ENCODE measurements around the gene STIL.

The STIL gene

DNA sequence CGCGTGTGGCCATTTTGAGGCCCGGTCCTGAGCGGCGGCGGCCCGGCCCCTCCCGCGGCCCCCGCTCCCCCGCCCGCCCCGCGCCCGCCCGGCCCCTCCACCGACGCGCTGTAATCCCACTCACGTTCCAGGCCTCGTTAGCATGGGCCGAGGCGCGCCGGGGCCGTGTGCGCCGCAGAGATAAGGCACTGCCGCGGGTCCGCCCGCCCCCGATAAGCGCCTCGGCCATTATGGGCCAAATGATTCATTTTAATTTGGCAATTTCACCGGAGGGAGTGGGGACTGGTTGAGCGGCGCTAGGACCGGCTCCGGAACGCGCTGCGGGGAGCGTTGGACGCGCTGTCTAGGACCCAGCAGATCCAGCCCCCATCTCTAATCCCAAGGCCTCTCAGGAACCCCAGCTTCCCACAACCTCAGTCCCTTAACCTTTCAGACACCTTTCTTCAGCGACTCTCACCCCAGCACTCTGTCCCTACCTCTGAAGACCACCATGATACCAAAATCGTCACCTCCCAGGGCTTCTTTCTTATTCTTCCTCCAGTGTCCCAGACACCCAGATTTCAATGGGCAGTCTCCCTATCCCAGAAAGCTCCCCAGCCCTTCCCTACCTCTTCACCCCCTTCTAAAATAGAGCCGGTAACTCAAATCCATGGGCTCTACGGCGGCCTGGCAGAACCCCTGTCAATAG lies 81.6 kb downstream of the STIL start, which contains the start of gene TAL1:
TSS of gene TAL1 (minus strand) at position 39 of the 688 bp plus-strand sequence. CDS start 6,337 bp downstream, outside the sequence.
- no peak for FAIRE-seq

DNA sequence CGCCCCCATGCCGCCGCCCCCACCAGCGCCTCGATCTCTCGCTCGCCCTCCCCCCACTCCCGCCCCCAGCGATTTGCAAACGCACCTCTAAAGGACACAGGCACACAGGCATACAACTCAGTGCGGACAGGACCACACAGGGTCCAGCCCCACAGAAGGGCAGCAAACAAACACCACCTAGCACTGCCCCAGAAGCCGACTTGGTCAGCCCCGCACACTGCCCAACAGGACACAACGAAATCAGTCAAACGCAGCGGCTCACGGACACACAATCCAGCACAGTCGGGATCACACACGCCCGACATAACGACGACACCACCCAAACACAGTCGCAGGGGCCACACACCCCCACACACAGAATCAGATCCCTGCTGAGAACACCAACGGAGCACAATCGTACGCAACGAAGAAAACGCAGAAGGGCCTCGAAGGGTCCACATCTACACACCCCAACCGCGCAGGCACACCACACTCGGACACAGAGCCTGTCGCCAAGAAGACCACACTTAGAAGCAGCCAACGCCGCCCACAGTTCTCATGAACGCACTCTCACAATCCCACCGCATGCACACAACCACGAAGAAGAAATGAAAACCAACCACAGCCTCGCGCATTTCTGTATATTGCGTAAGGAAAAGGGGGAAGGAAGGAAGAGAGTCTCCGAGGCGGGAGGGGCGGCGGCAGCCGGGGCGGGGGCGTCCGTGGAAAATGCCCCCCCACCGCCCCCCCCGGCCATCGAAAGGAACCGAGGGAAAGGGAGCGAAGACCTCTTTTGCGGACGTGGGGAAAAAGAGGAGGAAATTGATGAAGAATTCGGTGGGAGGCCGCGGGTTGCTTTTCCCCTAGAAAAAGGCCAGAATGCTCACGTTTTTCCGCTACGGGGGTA lies 82.4 kb downstream of the STIL start:
- no peak for FAIRE-seq

- FAIRE-seq = no peak
Measured at GRCh38 chr1:47230692-47231300, 83.2 kb downstream of the STIL start.

GRCh38 chr1:47229886-47230691 lies 83.9 kb downstream of the STIL start:
- no peak for FAIRE-seq

GRCh38 chr1:47229031-47229885 lies 84.7 kb downstream of the STIL start:
- FAIRE-seq = no peak

DNA sequence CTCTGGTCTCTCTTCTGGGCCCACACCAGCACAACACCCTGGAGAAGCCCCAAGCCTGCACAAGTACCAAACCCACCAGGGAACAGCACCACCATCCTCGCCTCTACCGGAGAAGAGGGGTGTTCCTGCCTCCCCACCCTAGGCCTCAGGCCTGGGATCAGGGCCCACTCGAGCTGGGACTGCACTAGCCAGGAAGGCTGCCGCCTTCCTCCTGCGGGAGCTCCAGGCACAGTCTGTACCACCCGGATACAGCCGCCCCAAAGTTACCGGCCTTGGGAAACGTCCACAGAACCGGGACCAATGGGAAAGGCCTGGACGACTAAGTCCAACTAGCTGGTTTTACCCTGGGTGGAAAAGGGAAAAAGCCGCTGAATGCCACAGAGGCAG lies 85.3 kb downstream of the STIL start:
- no peak for FAIRE-seq

- no peak for FAIRE-seq
Measured at GRCh38 chr1:47227341-47228232, 86.4 kb downstream of the STIL start.

DNA sequence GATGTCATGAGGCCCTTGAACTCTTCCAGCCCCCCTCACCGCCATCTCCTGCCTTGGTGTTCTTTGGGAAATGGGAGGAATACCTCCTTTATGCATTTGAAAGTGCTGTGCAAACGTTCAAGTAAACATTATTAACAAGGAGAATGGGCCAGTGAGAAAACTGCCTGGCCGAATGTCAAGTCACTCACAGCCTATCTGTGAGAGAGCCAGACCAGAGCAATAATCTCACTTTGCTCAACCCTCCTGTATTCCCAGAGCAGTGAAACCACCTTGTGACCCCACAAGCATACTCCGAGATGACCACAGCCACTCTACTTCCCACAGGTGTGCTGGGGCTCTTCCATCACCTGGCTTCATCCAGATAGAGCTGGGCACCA lies 87.1 kb downstream of the STIL start:
- no peak for FAIRE-seq

- FAIRE-seq = no peak
Measured at GRCh38 chr1:47226121-47226838, 87.7 kb downstream of the STIL start.

- FAIRE-seq = no peak
Measured at GRCh38 chr1:47225430-47226100, 88.4 kb downstream of the STIL start.

- no peak for FAIRE-seq
Measured at GRCh38 chr1:47224676-47225399, 89.1 kb downstream of the STIL start.

GRCh38 chr1:47223921-47224675 lies 89.8 kb downstream of the STIL start:
- FAIRE-seq = no peak

DNA sequence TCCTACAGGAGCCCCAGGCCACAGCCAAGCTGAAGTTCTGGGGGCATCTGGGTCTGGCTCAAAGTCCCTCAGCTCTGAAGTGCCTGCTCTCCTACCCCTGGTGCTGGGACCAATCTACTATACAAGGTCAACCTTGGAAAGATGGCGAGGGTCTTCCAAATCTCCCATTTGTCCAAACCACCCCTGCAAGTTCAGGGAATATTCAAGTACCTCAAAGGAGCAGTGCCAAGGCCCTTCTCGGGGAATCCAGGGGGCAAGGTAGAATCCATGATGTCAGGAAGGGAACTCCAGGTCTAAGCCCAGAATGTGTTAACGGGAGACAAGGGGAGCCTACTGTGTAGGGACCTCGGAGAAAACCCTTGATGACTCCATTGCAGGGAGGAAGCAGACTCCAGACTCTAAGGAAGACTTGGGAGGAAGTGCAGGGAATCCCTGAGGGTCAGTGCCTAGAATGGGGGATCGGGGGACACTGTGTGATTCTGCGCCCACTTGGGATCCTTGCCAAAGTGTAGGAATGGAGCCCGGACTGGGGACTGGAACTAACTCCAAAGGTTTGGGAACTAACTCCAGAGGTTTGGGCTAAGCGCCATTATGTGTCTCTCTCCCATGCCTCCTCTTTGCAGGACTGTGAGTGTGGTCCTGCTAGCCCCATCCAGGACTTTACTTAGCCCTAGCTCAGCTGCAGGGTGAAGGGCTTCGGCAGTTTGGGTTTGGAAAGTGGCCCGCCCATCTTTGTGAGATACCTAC lies 90.6 kb downstream of the STIL start:
- FAIRE-seq = no peak

GRCh38 chr1:47222476-47222875 lies 91.5 kb downstream of the STIL start:
- no peak for FAIRE-seq

GRCh38 chr1:47219590-47220220 lies 94.2 kb downstream of the STIL start:
- FAIRE-seq = no peak

GRCh38 chr1:47219001-47219400 lies 94.9 kb downstream of the STIL start:
- no peak for FAIRE-seq
